Measurements from ENCODE around the gene GUCA1A.

DNA sequence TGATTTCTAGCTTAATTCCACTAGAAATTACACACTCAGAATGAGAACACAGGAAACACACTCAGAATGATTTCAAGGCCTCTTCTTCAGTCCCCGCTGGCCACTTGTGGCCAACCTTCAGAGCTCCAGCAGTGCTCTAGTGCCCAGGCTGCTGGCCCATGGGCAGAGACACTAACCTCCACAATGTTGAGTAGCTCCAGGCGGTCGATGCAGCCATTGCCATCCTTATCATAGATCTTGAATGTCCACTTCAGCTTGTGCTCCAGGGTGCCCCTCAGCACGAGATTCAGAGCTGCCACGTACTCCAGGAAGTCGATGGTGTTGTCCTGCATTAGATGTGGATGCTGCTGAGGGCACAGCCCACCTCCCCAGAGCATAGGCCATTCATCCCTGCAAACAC lies 15.2 kb downstream of the GUCA1A start:
- TF ChIP-seq, protein P1, sequence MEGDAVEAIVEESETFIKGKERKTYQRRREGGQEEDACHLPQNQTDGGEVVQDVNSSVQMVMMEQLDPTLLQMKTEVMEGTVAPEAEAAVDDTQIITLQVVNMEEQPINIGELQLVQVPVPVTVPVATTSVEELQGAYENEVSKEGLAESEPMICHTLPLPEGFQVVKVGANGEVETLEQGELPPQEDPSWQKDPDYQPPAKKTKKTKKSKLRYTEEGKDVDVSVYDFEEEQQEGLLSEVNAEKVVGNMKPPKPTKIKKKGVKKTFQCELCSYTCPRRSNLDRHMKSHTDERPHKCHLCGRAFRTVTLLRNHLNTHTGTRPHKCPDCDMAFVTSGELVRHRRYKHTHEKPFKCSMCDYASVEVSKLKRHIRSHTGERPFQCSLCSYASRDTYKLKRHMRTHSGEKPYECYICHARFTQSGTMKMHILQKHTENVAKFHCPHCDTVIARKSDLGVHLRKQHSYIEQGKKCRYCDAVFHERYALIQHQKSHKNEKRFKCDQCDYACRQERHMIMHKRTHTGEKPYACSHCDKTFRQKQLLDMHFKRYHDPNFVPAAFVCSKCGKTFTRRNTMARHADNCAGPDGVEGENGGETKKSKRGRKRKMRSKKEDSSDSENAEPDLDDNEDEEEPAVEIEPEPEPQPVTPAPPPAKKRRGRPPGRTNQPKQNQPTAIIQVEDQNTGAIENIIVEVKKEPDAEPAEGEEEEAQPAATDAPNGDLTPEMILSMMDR (IDR thresholded peaks at IDR 0.05 in 2 of 3, conservative IDR thresholded peaks at IDR 0.05 in 1 of 3; ENCODE audit: borderline replicate concordance in 1 of 3, insufficient read depth in 1 of 3, low read depth in 2 of 3, low read length in 2 of 3) = no peak
- TF ChIP-seq RAD21 (IDR thresholded peaks at IDR 0.05; ENCODE audit: low read depth) (no peak), YY1 (IDR thresholded peaks at IDR 0.05; ENCODE audit: extremely low read depth, insufficient replicate concordance, low read depth, low read length) (no peak), SIN3A (IDR thresholded peaks at IDR 0.05; ENCODE audit: low read depth) (no peak), EZH2 (IDR thresholded peaks at IDR 0.05) (no peak), EZH2phosphoT487 (IDR thresholded peaks at IDR 0.05; ENCODE audit: borderline replicate concordance) (no peak), SP1 (IDR thresholded peaks at IDR 0.05; ENCODE audit: low read depth) (no peak)
- TF ChIP-seq, protein P2, sequence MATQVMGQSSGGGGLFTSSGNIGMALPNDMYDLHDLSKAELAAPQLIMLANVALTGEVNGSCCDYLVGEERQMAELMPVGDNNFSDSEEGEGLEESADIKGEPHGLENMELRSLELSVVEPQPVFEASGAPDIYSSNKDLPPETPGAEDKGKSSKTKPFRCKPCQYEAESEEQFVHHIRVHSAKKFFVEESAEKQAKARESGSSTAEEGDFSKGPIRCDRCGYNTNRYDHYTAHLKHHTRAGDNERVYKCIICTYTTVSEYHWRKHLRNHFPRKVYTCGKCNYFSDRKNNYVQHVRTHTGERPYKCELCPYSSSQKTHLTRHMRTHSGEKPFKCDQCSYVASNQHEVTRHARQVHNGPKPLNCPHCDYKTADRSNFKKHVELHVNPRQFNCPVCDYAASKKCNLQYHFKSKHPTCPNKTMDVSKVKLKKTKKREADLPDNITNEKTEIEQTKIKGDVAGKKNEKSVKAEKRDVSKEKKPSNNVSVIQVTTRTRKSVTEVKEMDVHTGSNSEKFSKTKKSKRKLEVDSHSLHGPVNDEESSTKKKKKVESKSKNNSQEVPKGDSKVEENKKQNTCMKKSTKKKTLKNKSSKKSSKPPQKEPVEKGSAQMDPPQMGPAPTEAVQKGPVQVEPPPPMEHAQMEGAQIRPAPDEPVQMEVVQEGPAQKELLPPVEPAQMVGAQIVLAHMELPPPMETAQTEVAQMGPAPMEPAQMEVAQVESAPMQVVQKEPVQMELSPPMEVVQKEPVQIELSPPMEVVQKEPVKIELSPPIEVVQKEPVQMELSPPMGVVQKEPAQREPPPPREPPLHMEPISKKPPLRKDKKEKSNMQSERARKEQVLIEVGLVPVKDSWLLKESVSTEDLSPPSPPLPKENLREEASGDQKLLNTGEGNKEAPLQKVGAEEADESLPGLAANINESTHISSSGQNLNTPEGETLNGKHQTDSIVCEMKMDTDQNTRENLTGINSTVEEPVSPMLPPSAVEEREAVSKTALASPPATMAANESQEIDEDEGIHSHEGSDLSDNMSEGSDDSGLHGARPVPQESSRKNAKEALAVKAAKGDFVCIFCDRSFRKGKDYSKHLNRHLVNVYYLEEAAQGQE (IDR thresholded peaks at IDR 0.05; ENCODE audit: low read depth) = no peak
